K562 (cell line): ENCODE results near the gene PIEZO2. TPM values are rescaled to one million over a fixed set of nuclear protein-coding genes. Genes with fewer than 3 reads are reported as not detected.

Source experiments
- ATAC-seq: fragments of 200-7000 bp; cut with Tn5 transposase; 3 replicates; pipeline ENCODE4 v1.9.1; 2020; ENCODE audit warnings: moderate library complexity
- BruUV-seq: library from RNA; stranded (reverse); fragments of 400-500 nt; replicated peaks from 2 replicates; lab custom pipeline; 2021; lab: Mats Ljungman, UMichigan
- CTCF ChIA-PET: fragments of 300-600 bp; formaldehyde crosslinking; extraction: SDS; loops from one replicate; lab custom pipeline; 2021; ENCODE audit warnings: low intra/inter-chr PET ratio; lab: Yijun Ruan, JAX
- POLR2A ChIA-PET: fragments of 300-600, 350-650 bp; sonication (Branson Sonifier 250); formaldehyde crosslinking; extraction: SDS; loops from one replicate; lab custom pipeline; 2021; ENCODE audit warnings: antibody characterized with exemption, inconsistent platforms; lab: Yijun Ruan, JAX
- DNase-seq, 4 experiments: peaks; one replicate each; pipeline versions ENCODE4 v3.0.0 to v3.0.0-alpha.2; 2011 to 2018; ENCODE audit warnings: low spot score in 3 of 4, mixed read lengths in 3 of 4; ENCODE audit errors: extremely low read depth in 1 of 4
- FAIRE-seq: peaks from 2 replicates; lab custom pipeline; 2011; peaks lifted over from hg19 to GRCh38; lab: Jason Lieb, UNC
- H2AFZ ChIP-seq: 2 replicates; pipeline ENCODE4 v1.6.0; 2011; ENCODE audit warnings: low read depth, low read length, control low read depth, inconsistent platforms
- H3K27ac ChIP-seq: fragments of 200-600 bp; 3 replicates; pipeline ENCODE4 v1.8.0; 2011; ENCODE audit warnings: low read depth, mild to moderate bottlenecking, control low read depth, inconsistent platforms, low read length, moderate library complexity, mixed read lengths; ENCODE audit errors: extremely low read depth
- H3K27me3 ChIP-seq, 2 experiments: fragments of 300-600 bp in 1 of 2; 2 replicates in 1 of 2; 3 replicates in 1 of 2; pipeline versions ENCODE4 v1.6.0 to v1.8.0; 2011; ENCODE audit warnings: inconsistent platforms in 2 of 2, low read length in 2 of 2, mild to moderate bottlenecking in 1 of 2, mixed read lengths in 1 of 2, moderate library complexity in 1 of 2; ENCODE audit not compliant: control insufficient read depth in 2 of 2, insufficient read depth in 2 of 2
- H3K36me3 ChIP-seq: fragments of 300-600 bp; 3 replicates; pipeline ENCODE4 v1.8.0; 2011; ENCODE audit warnings: mild to moderate bottlenecking, low read length, inconsistent platforms; ENCODE audit not compliant: control insufficient read depth, insufficient read depth
- H3K4me1 ChIP-seq, 2 experiments: fragments of 200-600 bp in 1 of 2; replicated peaks in 1 of 2; 2 replicates in 1 of 2; 3 replicates in 1 of 2; pipeline versions ENCODE4 v1.5.1 to v1.8.0; 2011; ENCODE audit warnings: inconsistent platforms in 2 of 2, low read length in 2 of 2, mild to moderate bottlenecking in 1 of 2, mixed read lengths in 1 of 2, moderate library complexity in 1 of 2; ENCODE audit not compliant: control insufficient read depth in 2 of 2, insufficient read depth in 2 of 2
- H3K4me2 ChIP-seq: 2 replicates; pipeline ENCODE4 v1.6.1; 2011; ENCODE audit warnings: low read length, control low read depth, inconsistent platforms, mixed read lengths; ENCODE audit not compliant: insufficient read depth
- H3K4me3 ChIP-seq: fragments of 200-600 bp; sonication (generic), shearing (Covaris generic); 2 replicates; pipeline ENCODE4 v1.5.1; 2016; ENCODE audit warnings: control low read depth, inconsistent platforms
- H3K79me2 ChIP-seq: fragments of 200-600 bp; 3 replicates; pipeline ENCODE4 v1.8.0; 2011; ENCODE audit warnings: low read length, inconsistent platforms; ENCODE audit not compliant: control insufficient read depth, insufficient read depth
- H3K9ac ChIP-seq, 2 experiments: 2 replicates each; pipeline versions ENCODE4 v1.6.0 to v1.6.1; 2011; ENCODE audit warnings: low read depth in 2 of 2, low read length in 2 of 2, control low read depth in 1 of 2, inconsistent platforms in 1 of 2, mild to moderate bottlenecking in 1 of 2, mixed read lengths in 1 of 2; ENCODE audit not compliant: insufficient read depth in 1 of 2
- H3K9me1 ChIP-seq: one replicate; pipeline ENCODE4 v1.6.0; 2011; ENCODE audit warnings: inconsistent platforms, mild to moderate bottlenecking, low read length, moderate library complexity; ENCODE audit not compliant: control insufficient read depth, insufficient read depth
- H3K9me3 ChIP-seq: replicated peaks from 2 replicates; pipeline ENCODE4 v1.5.1; 2011; ENCODE audit warnings: low read depth, low read length, inconsistent platforms; ENCODE audit not compliant: control insufficient read depth, insufficient read depth
- H4K20me1 ChIP-seq: replicated peaks from 2 replicates; pipeline ENCODE4 v1.6.1; 2011; ENCODE audit warnings: low read length, inconsistent platforms, mixed read lengths; ENCODE audit not compliant: control insufficient read depth, insufficient read depth
- ASH1L ChIP-seq: fragments of 450-650 bp; IDR thresholded peaks from 2 replicates; pipeline ENCODE4 v1.6.1; 2018; ENCODE audit warnings: borderline replicate concordance, mild to moderate bottlenecking, low read depth; ENCODE audit not compliant: partially characterized antibody
- CEBPB ChIP-seq: fragments of 450-650 bp; IDR thresholded peaks from 2 replicates; pipeline ENCODE4 v1.6.1; 2016; ENCODE audit warnings: missing genetic modification characterization, missing compliant biosample characterization
- DNMT1 ChIP-seq: fragments of 450-650 bp; IDR thresholded peaks from 2 replicates; pipeline ENCODE4 v1.6.1; 2016; ENCODE audit warnings: antibody characterized with exemption, mild to moderate bottlenecking
- EHMT2 ChIP-seq: fragments of 450-650 bp; IDR thresholded peaks from 2 replicates; pipeline ENCODE4 v1.6.1; 2018; ENCODE audit warnings: antibody characterized with exemption
- HES1 ChIP-seq: fragments of 450-650 bp; IDR thresholded peaks from 2 replicates; pipeline ENCODE4 v1.6.1; 2016; ENCODE audit warnings: low read depth, mild to moderate bottlenecking, moderate library complexity
- MEF2A ChIP-seq: IDR thresholded peaks from 2 replicates; pipeline ENCODE4 v1.6.1; 2011; ENCODE audit warnings: low read depth, mild to moderate bottlenecking, low read length, moderate library complexity; ENCODE audit not compliant: control insufficient read depth
- RUNX1 ChIP-seq: sonication (generic); IDR thresholded peaks from 2 replicates; pipeline ENCODE4 v1.6.1; 2016; ENCODE audit warnings: antibody characterized with exemption, low read depth
- SRSF7 ChIP-seq: fragments of 200-400 bp; formaldehyde crosslinking; optimal IDR thresholded peaks from 2 replicates; pipeline ENCODE3; 2017; ENCODE audit warnings: mild to moderate bottlenecking, low read depth, low read length
- STAT5A ChIP-seq: IDR thresholded peaks from 2 replicates; pipeline ENCODE4 v1.6.1; 2012; ENCODE audit warnings: low read length, inconsistent platforms, borderline replicate concordance
- TFE3 ChIP-seq: fragments of 450-650 bp; formaldehyde crosslinking; IDR thresholded peaks from 2 replicates; pipeline ENCODE4 v1.4.0; 2020; ENCODE audit warnings: mild to moderate bottlenecking, mixed read lengths
- ZNF184 ChIP-seq: sonication (generic); formaldehyde crosslinking; IDR thresholded peaks from 2 replicates; pipeline ENCODE4 v1.5.0; 2020; ENCODE audit warnings: missing genetic modification reagents
- ZNF316 ChIP-seq: fragments of 450-650 bp; IDR thresholded peaks from 2 replicates; pipeline ENCODE4 v1.6.1; 2016
- WGBS: fragments of 100-300 bp; shearing (Covaris generic); methylation state at CpG from one replicate; pipeline ENCODE4 v1.1.6; 2016; ENCODE audit warnings: low coverage, mixed read lengths; ENCODE audit not compliant: insufficient coverage; ENCODE audit errors: missing lambda C conversion rate; 5-methylcytosine and 5-hydroxymethylcytosine counted together
- in situ Hi-C: fragments of 300-500 bp; cut with MboI; formaldehyde crosslinking; loops from 4 replicates; pipeline ENCODE4 v1.15.0; 2018; ENCODE audit warnings: inconsistent platforms, mixed read lengths
- intact Hi-C: fragments of 100-400 bp; cut with micrococcal nuclease; formaldehyde crosslinking; loops from 2 replicates; pipeline ENCODE4 v1.14.2; 2022
- polyA plus RNA-seq, 8 experiments: library from polyadenylated mRNA; depleted of rRNA in 4 of 8; stranded (reverse) in 5 of 8; unstranded in 3 of 8; fragments of >200 nt; fragmentation: Nextera tagmentation in 2 of 8; fragmentation: Illumina TruSeq in 1 of 8; extraction: Ambion mirVana in 2 of 8; extraction: Trizol in 1 of 8; gene quantifications; 2 replicates each; pipeline versions ENCODE4 v1.2.1 to v1.2.3, GENCODE V29; 2011 to 2014; ENCODE audit warnings: inconsistent platforms in 1 of 8, missing spikeins in 1 of 8
- total RNA-seq, 7 experiments: library from RNA; depleted of rRNA in 6 of 7; stranded (reverse); fragments of >200 nt in 6 of 7; fragmentation: Illumina TruSeq in 2 of 7; extraction: Trizol in 2 of 7; gene quantifications; 2 replicates each; pipeline versions ENCODE4 v1.2.1 to v1.2.3, GENCODE V29; 2011 to 2021; ENCODE audit warnings: low replicate concordance in 1 of 7

PIEZO2 gene
- total and polyA plus RNA-seq, 9 of the 15 experiments (the other 6 are each of a cell fraction or from before 2014, with no cell fraction given) = 0.54 to 4.1 (median 2.0) TPM

- TF ChIP-seq ZNF184 (CRISPR knock-in tag) = no peak
Measured at GRCh38 chr18:11050966-11051365, 98.4 kb downstream of the PIEZO2 start (continued).

GRCh38 chr18:11047817-11048216 lies 101.6 kb downstream of the PIEZO2 start:
- in situ Hi-C loops = no loop called here
- no peaks in the 10 kb centered on the region for H3K9me3 ChIP-seq
- H4K20me1 ChIP-seq = no peaks in the 10 kb centered on the region
- H3K36me3 ChIP-seq = no peaks in the 10 kb centered on the region
- no peak for TF ChIP-seq SRSF7
- no peak for TF ChIP-seq ASH1L
- no peak for TF ChIP-seq TFE3
- no peak for TF ChIP-seq RUNX1
- TF ChIP-seq STAT5A = no peak
- no peak for TF ChIP-seq EHMT2
- no peak for TF ChIP-seq DNMT1
- TF ChIP-seq HES1 = no peak
- no peak for TF ChIP-seq CEBPB (tag)
- TF ChIP-seq MEF2A = no peak
- TF ChIP-seq ZNF316 = no peak
- TF ChIP-seq, all 486 proteins: peak for 0
- no peaks in the 10 kb centered on the region for H3K79me2 ChIP-seq
- no peaks in the 10 kb centered on the region; a peak in 1 of 5 replicates for H3K27me3 ChIP-seq
- H3K4me2 ChIP-seq = no peak overlapping the region
- ChIA-PET POLR2A (no interaction called here), CTCF (no interaction called here)
- WGBS = 0% methylated on average over 5 of the region's 5 CpGs
- H2AFZ ChIP-seq = no peak overlapping the region
- BruUV-seq = no TSS peak
- H3K9ac ChIP-seq = no peak overlapping the region
- H3K4me3 ChIP-seq = no peak overlapping the region
- FAIRE-seq (no peak), DNase-seq (no peak), ATAC-seq (no peak)
- H3K27ac ChIP-seq = no peak overlapping the region
- intact Hi-C loops = no loop called here
- no peaks in the 10 kb centered on the region for H3K9me1 ChIP-seq
- no peaks in the 10 kb centered on the region for H3K4me1 ChIP-seq
